ENCODE data around the gene TMEM8B. TPM values are rescaled to one million over a fixed set of nuclear protein-coding genes. Genes with fewer than 3 reads are reported as not detected.

The TMEM8B gene
- total and polyA plus RNA-seq, 10 of the 15 experiments (the other 5 are each of a cell fraction or from before 2014, with no cell fraction given), result 0.19 to 7.6 (median 2.5) TPM

- Histone ChIP-seq H2AFZ (ENCODE audit: control insufficient read depth, low read depth, low read length) (no peak overlapping the region), H4K20me1 (ENCODE audit: control insufficient read depth, insufficient read depth) (no peaks in the 10 kb centered on the region), H3K79me2 (ENCODE audit: control insufficient read depth, insufficient read depth, low read length) (no peaks in the 10 kb centered on the region), H3K4me2 (ENCODE audit: control insufficient read depth, insufficient read depth) (no peak overlapping the region), H3K9me3 (replicated peaks; ENCODE audit: control insufficient read depth, insufficient read depth, low read length) (no peaks in the 10 kb centered on the region), H3K36me3 (ENCODE audit: control insufficient read depth in 2 of 2, insufficient read depth in 2 of 2, low read length in 1 of 2) (no peaks in the 10 kb centered on the region), H3K27me3 (replicated peaks in 1 of 2; ENCODE audit: control insufficient read depth in 2 of 2, insufficient read depth in 2 of 2, low read length in 1 of 2) (no peaks in the 10 kb centered on the region), H3K4me3 (no peak overlapping the region), H3K27ac (ENCODE audit: control insufficient read depth, insufficient read depth) (no peak overlapping the region), H3K4me1 (ENCODE audit: control insufficient read depth, insufficient read depth, low read length) (no peaks in the 10 kb centered on the region), H3K9ac (ENCODE audit: control insufficient read depth, insufficient read depth, low read length) (no peak overlapping the region)
- TF ChIP-seq GATAD2B (conservative IDR thresholded peaks at IDR 0.05; ENCODE audit: low read depth) (no peak), RFX5 (IDR thresholded peaks at IDR 0.05; ENCODE audit: low read depth, low read length) (peak; percentile 32; the same call in 1 of the 2 replicates)
- CTCF ChIA-PET, result interaction anchor here (1.4 to 12.7 kb wide), 5 partner anchors 11 to 73 kb away, joined by 5 to 92 read pairs (median 6); partner anchors contain the start of genes FAM221B and TMEM8B
- POLR2A ChIA-PET, result no interaction called here
- BruUV-seq (replicated peaks), result no TSS peak
- SMC1A ChIA-PET (ENCODE audit: uncharacterized antibody, unreplicated experiment), result interaction anchor here (0.6 to 2.6 kb wide), 6 partner anchors 9 to 39 kb away, joined by 3 to 11 read pairs (median 4); no protein-coding TSS in a partner anchor
- RAD21 ChIA-PET (ENCODE audit: unreplicated experiment), result interaction anchor here (1.1 kb wide), 1 partner anchor 37 kb away, joined by 3 read pairs; no protein-coding TSS in a partner anchor
- ATAC-seq, result peak; percentile 46; the same call in 2 of the 3 replicates
- no peak for FAIRE-seq
- WGBS (ENCODE audit: insufficient coverage, insufficient replicate concordance, low lambda C conversion rate, missing lambda C conversion rate), result 49% methylated on average over 8 of the region's 8 CpGs
- no peak for DNase-seq (ENCODE audit: low read depth, low spot score)
- intact Hi-C loops (cut with micrococcal nuclease; ENCODE audit: unreplicated experiment), result no loop called here
- in situ Hi-C loops (cut with MboI), result no loop called here
Observed at GRCh38 chr9:35863583-35863982, 34.6 kb downstream of the TMEM8B start.

DNA sequence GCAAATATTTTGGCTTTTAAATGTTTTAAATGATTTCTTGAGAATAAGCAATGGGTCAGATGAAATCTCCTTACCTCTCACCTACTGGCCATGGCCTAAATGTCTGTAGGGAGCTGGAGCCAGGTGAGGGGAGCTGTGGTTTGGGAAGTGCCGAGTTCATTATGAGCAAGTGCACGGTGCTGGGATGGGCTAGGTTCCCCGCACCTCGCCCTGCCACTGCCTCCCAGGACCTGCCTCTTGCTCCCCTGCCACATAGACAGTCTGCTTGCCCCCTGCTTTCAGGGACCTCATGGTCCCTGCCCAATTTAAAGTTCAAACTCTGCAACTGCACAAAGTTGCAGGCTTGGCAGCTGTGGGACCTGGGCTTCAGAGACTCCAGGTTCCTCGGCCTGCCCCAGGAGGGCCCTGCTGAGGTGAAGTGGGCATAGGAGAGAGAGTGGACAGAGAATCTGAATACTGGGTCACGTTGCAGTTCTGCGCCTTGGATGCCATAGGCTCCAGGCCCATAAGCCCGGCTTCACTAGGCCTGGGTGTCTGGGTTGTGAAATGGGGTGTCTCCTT lies 35.7 kb downstream of the TMEM8B start:
- Histone ChIP-seq H4K20me1 (ENCODE audit: control insufficient read depth, insufficient read depth) (no peaks in the 10 kb centered on the region), H3K4me1 (ENCODE audit: control insufficient read depth, insufficient read depth, low read length) (no peaks in the 10 kb centered on the region), H3K27ac (ENCODE audit: control insufficient read depth, insufficient read depth) (no peak overlapping the region), H3K4me3 (no peak overlapping the region), H3K4me2 (ENCODE audit: control insufficient read depth, insufficient read depth) (no peak overlapping the region), H3K27me3 (replicated peaks in 1 of 2; ENCODE audit: control insufficient read depth in 2 of 2, insufficient read depth in 2 of 2, low read length in 1 of 2) (no peaks in the 10 kb centered on the region), H3K9ac (ENCODE audit: control insufficient read depth, insufficient read depth, low read length) (no peak overlapping the region), H3K79me2 (ENCODE audit: control insufficient read depth, insufficient read depth, low read length) (no peaks in the 10 kb centered on the region), H2AFZ (ENCODE audit: control insufficient read depth, low read depth, low read length) (no peak overlapping the region), H3K36me3 (ENCODE audit: control insufficient read depth in 2 of 2, insufficient read depth in 2 of 2, low read length in 1 of 2) (no peaks in the 10 kb centered on the region), H3K9me3 (replicated peaks; ENCODE audit: control insufficient read depth, insufficient read depth, low read length) (no peaks in the 10 kb centered on the region)
- in situ Hi-C loops (cut with MboI) (no loop called here), intact Hi-C loops (cut with micrococcal nuclease; ENCODE audit: unreplicated experiment) (no loop called here)
- no peak for TF ChIP-seq TAF1 (IDR thresholded peaks at IDR 0.05; ENCODE audit: borderline replicate concordance, low read depth, low read length)
- no peak for TF ChIP-seq GATAD2B (conservative IDR thresholded peaks at IDR 0.05; ENCODE audit: low read depth)
- TF ChIP-seq, protein P1, sequence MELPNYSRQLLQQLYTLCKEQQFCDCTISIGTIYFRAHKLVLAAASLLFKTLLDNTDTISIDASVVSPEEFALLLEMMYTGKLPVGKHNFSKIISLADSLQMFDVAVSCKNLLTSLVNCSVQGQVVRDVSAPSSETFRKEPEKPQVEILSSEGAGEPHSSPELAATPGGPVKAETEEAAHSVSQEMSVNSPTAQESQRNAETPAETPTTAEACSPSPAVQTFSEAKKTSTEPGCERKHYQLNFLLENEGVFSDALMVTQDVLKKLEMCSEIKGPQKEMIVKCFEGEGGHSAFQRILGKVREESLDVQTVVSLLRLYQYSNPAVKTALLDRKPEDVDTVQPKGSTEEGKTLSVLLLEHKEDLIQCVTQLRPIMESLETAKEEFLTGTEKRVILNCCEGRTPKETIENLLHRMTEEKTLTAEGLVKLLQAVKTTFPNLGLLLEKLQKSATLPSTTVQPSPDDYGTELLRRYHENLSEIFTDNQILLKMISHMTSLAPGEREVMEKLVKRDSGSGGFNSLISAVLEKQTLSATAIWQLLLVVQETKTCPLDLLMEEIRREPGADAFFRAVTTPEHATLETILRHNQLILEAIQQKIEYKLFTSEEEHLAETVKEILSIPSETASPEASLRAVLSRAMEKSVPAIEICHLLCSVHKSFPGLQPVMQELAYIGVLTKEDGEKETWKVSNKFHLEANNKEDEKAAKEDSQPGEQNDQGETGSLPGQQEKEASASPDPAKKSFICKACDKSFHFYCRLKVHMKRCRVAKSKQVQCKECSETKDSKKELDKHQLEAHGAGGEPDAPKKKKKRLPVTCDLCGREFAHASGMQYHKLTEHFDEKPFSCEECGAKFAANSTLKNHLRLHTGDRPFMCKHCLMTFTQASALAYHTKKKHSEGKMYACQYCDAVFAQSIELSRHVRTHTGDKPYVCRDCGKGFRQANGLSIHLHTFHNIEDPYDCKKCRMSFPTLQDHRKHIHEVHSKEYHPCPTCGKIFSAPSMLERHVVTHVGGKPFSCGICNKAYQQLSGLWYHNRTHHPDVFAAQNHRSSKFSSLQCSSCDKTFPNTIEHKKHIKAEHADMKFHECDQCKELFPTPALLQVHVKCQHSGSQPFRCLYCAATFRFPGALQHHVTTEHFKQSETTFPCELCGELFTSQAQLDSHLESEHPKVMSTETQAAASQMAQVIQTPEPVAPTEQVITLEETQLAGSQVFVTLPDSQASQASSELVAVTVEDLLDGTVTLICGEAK (IDR thresholded peaks at IDR 0.05; ENCODE audit: borderline replicate concordance), result no peak
- FAIRE-seq (no peak), DNase-seq (ENCODE audit: low read depth, low spot score) (no peak), ATAC-seq (no peak)
- CTCF ChIA-PET, result interaction anchor here (1.4 to 12.7 kb wide), 5 partner anchors 14 to 75 kb away, joined by 3 to 92 read pairs (median 5); partner anchors contain the start of genes FAM221B and TMEM8B
- SMC1A ChIA-PET (ENCODE audit: uncharacterized antibody, unreplicated experiment), result interaction anchor here (0.7 to 2.6 kb wide), 4 partner anchors 14 to 38 kb away, joined by 3 to 11 read pairs (median 4); no protein-coding TSS in a partner anchor
- WGBS (ENCODE audit: insufficient coverage, insufficient replicate concordance, low lambda C conversion rate, missing lambda C conversion rate), result 81% methylated on average over 8 of the region's 8 CpGs
- BruUV-seq (replicated peaks), result no TSS peak
- POLR2A ChIA-PET, result no interaction called here
- RAD21 ChIA-PET (ENCODE audit: unreplicated experiment), result interaction anchor here (1.0 kb wide), 1 partner anchor 12 kb away, joined by 3 read pairs; no protein-coding TSS in a partner anchor

All from GM12878 (cell line).